ENCODE results near the gene HK1.
A peak's percentile ranks its signal among the peaks of the same experiment; 100 is the strongest.

Gene HK1

DNA sequence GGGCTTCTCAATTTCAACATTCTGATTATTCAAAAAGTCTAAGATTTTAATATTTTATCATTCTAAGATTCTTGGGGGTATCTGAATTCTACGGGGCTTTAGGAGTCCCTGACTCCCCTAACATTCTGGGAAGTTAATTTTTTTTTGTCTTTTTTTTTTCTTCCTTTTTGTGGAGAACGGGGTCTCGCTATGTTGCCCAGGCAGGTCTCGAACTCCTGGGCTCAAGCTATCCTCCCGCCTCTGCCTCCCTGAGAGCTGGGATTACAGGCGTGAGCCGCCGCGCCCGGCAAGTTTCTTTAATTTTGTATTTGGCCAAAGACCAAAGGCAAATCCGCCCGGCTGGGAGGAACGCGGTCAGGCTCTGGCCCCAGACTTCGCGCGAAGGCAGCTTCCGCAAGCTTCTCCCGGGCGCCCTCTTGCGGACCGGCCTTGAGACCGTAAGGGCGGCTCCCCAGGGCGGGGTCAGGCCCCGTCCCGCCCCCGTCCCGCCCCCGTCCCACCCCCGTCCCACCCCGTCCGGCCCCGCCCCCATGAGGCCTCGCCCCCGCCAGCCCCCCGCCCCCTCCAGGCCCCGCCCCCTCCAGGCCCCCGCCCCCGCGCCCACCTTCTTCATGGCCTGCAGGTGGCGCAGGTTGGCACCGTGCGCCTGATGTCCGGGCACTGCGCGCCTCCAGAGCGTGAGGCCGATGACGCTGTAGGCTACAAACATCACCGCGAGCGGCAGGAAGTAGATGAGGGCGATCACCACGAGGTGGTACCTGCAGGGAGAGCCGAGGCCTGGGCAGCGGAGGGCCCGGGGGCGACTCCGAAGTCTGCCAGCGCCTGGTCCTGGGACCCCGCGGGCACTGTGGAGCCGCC lies 130.3 kb downstream of the HK1 start:
- DNase-seq, result peak; percentile 90 to 91

GRCh38 chr10:69409176-69409495 lies 130.8 kb downstream of the HK1 start:
- no peak for DNase-seq

- DNase-seq, result no peak
Measured at GRCh38 chr10:69409968-69410367, 131.7 kb downstream of the HK1 start.

DNA sequence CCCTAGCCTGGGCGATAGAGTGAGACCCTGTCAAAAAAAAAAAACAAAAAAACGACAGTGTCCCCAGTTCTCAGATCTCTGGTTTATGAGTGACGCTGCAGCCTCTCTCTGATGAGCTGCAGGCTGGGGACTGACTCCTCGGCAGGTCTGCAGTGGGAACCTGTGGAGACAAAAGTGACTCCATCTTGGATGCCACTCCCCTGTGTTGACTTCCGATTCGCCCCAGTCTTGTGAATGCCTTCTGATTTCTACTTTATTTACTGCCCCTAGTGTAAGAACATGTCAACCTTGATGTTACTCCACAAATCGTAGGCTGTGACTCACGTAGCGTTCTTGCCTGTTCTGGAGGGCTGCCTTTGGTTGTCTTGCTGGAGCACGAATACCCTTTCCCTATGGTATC lies 132.2 kb downstream of the HK1 start:
- DNase-seq, result no peak

GRCh38 chr10:69411476-69411875 lies 133.2 kb downstream of the HK1 start:
- DNase-seq, result no peak

DNA sequence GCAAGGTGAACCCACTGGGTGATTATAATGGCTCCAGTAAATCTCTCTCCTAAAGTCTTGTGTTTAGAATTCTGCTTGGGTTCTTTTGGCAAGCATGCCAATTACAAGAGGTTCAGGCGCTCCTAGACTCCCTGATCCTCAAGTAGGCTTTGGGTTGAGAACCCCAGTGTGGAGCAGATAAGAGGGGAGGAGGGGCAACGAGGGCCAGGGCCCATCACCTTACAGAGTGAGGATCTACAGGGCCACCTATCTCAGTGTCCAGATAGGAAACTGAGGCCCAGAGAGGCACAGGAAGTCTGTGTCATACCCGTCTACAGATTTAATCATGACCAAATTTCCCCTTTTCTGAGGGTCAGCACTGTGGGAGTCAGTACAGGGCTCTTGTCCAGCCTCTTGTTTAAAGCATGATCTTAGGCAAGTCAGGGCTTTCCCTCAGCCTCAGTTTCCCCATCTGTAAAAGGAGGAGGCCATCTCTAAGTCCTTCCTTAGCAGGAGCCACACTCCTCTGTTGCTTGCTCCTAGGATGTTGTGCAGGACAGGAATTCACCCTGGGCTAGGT lies 134.0 kb downstream of the HK1 start:
- DNase-seq, result no peak

GRCh38 chr10:69413221-69413865 lies 135.0 kb downstream of the HK1 start:
- DNase-seq, result peak in 1 of 2 donors; percentile 34

DNA sequence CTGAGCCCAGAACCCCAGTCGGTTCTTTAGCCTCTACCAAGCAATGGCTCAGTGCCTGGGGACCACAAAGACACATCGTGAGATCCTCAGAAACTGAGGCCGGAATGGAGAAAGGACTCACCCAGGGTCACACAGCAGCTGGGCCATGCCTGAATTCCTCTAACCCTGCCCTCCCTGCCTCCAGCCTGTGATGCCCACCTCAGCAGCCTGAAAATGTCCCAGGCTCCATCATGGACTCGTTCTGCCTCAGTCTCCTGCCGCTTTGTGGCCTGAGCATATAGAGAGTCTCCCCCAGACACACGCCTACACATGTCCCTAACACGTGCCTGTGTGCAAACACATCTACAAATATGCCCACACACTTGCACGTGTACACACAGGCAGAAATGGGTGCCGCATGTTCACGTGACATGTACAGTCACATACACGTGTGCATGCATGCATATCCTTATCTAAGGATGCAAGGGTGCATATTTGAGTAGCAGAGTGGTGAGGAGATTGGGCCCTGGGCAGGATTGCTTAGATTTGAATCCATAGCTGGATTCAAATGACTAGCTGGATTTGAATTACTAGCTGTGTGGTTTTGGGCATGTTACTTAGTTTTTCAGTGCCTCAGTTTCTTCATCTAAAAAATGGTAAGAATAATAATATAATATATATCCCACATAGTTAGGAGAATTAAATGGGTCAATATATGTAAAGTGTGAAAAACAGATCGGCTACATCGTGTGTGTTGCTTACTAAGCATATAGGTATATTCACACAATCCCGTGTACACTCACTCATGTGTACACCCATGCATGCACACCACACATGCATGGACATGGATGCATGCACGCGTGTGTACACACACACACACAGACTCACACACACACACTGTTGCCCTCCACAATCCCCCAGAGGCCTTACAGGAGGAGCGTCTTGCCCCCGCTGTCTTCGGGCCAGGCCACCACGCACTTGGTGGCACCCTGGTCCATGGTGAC lies 136.0 kb downstream of the HK1 start:
- DNase-seq, result no peak

DNA sequence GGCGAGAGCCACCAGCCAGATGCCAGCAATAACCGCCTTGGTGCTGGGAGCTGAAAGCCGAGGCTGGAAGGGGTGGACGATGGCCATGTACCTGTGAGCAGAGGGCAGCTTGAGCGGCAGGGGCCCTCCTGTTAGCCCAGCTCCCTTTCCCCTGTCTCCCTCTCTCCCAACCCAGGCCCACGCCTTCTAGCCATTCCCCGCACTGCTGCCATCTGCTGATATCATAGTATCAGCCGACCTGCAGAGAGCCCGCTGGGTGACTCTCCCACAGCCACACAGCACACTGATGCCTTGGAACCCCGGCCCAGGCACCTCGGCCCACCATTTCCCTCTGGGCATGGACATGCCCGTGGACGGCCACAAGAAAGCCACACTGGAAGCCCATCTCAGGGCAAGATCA lies 136.8 kb downstream of the HK1 start:
- no peak for DNase-seq

GRCh38 chr10:69415951-69416350 lies 137.7 kb downstream of the HK1 start:
- DNase-seq, result no peak

- DNase-seq, result no peak
Measured at GRCh38 chr10:69416695-69417094, 138.4 kb downstream of the HK1 start, which contains the start of gene TACR2. Gene TACR2 (minus strand): TSS chr10:69416918. CDS start chr10:69416323, 595 bp downstream.

DNA sequence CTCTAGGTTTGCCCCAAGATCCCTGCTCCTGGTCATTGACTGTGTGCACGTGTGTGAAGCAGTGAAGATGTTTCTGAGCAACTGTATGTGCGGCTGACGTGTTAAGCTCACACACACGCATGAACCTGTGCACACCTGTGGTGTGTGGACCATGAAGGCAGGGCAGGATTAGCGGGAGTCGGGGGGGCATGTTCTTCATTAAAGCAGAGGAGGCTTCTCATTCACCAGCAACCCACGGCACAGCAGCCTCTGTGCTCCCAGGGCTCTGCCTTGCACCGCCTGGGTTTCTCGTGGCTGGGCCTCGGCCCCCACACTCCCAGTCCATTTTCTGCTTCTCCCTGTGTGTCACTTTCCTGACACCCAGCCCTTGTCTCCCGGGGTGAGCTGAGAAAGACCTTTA lies 139.2 kb downstream of the HK1 start:
- no peak for DNase-seq

DNA sequence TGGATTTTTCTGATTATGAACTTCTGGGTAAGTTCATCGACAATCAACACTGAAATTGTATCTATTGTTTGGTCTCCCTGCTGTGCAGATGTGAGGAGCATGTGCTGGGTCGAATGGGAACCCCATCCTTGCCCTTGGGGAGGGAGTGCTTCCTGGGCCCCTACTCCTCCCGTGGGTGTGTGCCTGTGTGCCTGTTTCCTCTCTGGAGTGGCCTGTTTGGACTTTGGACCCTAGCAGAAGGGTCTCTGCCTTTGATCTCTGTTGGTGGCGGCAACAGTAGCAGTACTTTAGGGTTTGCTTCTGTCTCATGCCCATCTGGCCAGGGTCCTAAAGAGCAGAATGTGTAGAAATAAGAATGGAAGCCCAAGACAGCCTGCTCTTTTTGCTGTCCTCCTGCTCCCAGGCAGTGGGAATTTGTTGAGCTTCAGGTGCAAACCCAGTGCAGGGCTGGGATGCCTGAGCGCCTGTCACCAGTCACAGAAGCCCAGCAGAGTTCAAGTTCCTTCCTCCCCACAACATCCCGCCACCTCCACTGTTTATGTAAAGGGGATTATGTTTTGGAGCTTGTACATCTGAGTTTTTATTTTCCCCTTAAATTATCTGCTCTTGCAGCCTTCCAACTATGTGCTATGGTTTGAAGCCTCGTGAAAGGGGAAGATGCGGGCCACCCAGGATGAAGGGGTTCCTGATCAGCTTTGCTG lies 139.9 kb downstream of the HK1 start:
- DNase-seq, result no peak

DNA sequence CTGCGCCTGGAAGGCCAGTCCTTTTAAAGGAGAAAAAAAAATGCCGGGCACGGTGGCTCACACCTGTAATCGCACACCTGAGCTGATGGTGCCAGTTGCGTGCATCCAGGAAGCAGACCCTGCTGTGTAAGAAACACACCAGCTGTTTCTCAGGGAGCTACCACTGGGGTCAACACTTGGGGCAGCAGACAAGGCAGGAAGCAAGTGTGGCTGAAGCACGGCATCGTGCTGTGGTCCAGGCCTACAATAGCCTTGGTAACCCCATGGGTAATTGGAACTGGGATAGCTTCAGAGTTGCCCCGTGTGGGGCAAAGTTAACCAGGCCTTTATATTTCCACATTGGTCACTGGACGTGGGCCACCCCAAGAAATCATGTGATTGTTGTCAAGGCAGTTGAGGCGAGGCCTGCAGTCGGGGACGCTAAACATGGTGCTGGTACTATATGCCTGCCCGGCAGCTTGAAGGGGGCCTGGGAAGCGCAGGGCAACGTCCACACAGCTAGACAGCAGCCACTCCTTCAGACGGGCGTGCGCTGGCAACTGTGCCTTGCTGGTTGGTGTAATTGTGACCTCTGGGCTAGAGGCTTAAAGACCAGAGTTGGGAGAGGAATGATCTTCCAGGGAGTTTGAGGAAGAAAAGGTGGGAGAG lies 140.9 kb downstream of the HK1 start:
- no peak for DNase-seq

DNA sequence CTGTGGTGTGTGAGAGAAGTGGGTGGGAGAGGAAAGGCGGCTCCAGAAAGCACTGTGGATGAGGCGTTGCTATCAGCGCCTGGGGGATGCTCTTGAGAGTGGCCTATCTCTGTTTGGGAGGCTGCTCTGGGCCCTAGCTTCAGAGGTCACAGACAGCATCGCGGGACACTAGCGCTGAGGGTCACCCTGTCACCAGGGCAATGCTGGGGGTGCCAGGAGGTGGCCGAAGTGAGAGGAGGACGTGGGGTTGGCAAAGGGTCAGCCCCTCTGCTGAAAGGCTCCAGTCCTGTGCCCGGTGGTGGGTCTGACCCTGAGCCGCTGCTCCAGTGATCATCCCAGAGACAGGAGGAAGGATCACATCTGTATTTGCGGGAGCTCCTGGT lies 141.4 kb downstream of the HK1 start:
- no peak for DNase-seq

GRCh38 chr10:69421611-69422308 lies 143.5 kb downstream of the HK1 start:
- DNase-seq, result no peak

DNA sequence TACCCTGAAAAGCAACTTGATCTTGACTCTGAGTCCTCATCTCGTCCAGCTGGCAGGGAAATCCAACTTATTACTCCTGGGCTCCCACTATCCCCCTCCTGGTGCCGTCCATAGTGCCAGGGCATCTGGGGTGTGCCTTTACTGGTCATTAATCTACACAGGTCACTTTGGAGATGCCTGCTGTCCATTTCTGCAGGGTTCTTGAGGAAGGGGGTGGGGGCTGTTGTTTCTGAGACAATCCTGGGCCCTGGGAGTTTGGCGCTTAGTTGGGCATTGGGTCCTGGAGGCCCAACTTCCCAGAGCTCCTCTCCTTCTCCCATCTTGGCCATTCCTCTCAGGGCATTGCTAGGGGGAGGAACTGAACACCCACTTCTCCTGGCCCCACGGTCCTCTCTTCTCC lies 144.4 kb downstream of the HK1 start:
- no peak for DNase-seq

DNA sequence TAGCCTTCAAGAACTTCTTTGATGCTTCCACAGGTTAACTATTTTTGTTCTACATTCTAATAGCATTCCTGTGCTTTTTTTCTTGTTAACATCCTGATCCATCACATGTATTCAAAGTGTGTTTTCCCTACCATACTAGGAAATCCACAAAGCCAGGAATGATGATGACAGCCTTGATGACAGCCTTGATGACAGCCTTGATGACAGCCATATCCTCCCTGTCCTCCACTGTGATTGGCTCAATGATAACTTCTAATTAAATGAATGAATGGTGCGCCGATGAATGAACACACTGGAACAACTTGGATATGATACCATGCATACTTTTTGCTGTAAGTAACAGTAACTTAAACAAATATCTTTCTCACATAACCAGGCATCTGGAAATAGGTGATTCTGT lies 146.7 kb downstream of the HK1 start:
- DNase-seq, result no peak

DNA sequence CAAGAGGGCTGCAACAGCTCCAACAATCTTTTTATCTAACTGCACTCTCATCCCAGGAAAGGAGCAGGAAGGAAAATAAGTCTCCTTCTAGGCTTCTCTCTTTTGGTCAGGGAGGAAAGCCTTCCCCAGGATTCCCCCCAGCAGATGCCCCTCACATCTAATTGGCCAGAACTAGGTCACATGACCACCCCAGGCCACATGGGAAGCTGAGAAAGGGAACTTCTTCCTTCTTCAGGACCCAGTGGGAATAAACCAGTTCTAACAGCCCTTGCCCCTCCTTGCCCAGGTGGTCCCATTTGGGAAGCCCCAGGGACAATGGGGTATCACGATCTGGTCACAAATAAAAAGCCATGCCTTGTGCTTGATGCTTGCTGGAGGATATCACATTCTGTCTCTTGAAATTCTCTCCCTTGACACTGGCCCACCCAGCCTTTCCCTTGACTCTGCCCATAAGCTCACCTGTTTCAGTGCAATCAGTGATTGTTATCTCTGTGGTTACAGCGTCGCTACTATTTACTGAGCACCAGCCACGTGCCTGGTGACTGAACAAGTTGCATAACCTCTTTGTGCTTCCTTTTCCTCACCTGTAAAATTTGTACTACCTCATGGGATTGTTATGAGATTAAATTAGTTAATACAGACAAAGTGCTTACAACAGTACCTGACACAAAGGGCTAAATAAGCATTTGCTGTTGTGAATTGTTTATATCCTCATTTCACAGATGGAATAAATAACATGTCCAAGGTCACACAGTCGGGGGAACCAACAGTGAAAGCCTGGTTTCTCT lies 147.4 kb downstream of the HK1 start:
- DNase-seq, result no peak

DNA sequence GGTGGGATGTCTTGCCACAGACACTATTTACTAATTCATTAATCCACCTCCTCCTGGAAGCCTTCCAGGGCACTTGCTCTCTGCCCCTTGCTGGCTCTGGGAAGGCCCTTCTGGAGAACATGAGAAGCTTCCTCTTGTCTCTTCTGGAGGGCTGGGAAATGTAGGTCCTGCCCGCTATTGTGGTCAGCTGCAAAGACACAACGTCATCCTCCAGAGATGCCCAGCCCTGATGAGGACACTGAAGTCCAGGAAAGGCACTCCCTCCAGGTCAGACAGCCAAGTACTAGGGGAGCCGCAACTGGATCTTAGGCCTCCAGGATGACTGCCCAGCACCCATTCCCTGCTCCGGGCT lies 148.1 kb downstream of the HK1 start:
- DNase-seq, result no peak

GRCh38 chr10:69428165-69428564 lies 149.9 kb downstream of the HK1 start:
- DNase-seq, result no peak

All from stimulated activated CD4-positive, alpha-beta T cell treated with anti-CD3 and anti-CD28 coated beads, Interleukin-2, amount 100 ng/mL, for 24 hours (primary cell).